Measurements from ENCODE around the gene SLC39A7. TPM values are rescaled to one million over a fixed set of nuclear protein-coding genes. Genes with fewer than 3 reads are reported as not detected.
"Not testable (repeated sequence)": the region's sequence is repeated elsewhere in the genome, so short reads cannot be mapped to it uniquely, and the experiment has no call there.

SLC39A7 gene
- total RNA-seq, 1 donor from 2014 or later = 95.2 TPM

DNA sequence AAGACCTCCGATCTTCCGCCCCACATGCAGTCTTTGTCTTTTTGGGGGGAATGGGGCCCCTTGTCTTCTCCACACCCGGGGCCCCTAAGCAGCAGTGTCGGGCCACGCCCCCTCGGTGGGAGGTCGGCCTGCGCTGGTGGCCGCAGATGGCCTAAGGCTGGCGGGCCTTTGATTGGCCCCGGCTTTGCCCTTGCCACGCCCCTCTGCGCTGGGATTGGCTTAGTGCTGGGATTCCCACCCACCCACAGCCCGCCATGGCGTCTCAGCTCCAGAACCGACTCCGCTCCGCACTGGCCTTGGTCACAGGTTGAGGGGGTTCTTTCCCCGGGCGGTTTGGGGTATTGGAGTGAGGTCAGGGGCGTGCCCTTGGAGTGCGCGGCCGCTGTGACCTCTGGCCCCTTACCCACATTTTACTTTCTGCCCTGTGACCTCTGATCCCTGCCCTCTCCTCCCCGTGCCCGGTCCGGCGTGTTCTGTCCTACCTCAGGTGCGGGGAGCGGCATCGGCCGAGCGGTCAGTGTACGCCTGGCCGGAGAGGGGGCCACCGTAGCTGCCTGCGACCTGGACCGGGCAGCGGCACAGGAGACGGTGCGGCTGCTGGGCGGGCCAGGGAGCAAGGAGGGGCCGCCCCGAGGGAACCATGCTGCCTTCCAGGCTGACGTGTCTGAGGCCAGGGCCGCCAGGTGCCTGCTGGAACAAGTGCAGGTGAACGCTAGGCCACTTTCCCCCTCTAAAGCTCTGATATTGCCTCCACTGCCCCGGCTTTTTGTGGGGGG lies 3.9 kb downstream of the SLC39A7 start, which contains the start of gene HSD17B8:
Gene HSD17B8, plus strand, starts transcription at position 241 of the 776 bp plus-strand sequence. Its CDS starts 14 bp downstream, at position 255.
- DNase-seq (ENCODE audit: low read depth in 2 of 2) = peak; percentile 90 to 93

DNA sequence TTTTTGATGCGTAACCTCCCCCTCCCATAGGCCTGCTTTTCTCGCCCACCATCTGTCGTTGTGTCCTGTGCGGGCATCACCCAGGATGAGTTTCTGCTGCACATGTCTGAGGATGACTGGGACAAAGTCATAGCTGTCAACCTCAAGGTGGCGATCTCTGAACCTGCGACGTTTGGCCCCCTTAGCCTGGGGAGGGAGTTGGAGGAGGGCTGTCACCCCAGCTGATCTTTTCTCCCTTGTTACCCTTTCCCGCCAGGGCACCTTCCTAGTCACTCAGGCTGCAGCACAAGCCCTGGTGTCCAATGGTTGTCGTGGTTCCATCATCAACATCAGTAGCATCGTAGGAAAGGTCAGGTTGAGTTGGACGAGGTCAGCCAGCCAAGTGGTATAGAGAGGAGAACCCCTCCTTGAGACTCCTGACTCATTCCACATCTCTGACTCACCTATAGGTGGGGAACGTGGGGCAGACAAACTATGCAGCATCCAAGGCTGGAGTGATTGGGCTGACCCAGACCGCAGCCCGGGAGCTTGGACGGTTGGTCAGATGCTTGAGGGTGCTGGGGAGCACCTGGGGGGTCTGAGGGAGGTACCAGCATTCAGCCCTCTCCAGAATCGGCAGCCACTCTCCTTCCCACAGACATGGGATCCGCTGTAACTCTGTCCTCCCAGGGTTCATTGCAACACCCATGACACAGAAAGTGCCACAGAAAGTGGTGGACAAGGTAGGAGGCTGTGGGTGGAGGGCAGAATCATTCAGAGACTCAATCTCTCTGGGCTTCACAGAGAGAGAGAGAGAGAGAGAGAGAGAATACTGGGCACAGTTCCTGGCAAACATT lies 4.7 kb downstream of the SLC39A7 start:
- no peak for DNase-seq (ENCODE audit: low read depth in 2 of 2)

DNA sequence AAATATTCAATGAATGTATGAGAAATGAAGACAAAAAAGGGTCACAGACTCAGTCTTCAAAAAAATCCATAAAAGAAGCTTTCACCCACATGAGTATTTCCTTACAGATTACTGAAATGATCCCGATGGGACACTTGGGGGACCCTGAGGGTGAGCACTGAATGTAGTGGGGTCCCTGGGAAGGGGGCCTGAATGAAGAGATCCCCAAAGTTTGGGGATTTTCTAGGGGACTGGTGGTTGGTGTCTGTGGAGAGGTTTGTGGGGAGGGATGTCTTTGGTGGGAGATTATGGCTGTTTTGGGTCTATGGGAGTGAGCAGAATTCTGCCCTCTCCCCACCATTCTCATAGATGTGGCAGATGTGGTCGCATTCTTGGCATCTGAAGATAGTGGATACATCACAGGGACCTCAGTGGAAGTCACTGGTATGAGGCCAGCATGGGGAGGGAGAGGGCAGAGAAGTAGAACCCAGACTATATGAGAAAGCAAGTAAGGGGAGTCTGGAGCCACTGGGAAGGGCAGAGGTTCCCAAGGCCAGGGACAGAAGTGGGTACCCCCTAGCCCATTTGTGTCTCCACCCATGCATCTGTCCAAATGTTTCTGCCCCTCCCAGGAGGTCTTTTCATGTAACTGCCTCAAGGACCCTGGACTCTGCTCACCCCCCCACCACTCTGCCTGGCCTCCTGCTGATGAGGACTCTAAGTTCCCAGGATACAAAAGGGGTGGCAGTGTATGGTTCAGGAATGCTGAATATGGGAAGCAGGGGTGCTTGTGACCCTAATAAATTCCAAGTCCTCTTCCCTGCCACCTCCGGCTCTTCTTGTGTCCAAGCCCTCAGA lies 5.6 kb downstream of the SLC39A7 start:
- no peak for DNase-seq (ENCODE audit: low read depth in 2 of 2)

DNA sequence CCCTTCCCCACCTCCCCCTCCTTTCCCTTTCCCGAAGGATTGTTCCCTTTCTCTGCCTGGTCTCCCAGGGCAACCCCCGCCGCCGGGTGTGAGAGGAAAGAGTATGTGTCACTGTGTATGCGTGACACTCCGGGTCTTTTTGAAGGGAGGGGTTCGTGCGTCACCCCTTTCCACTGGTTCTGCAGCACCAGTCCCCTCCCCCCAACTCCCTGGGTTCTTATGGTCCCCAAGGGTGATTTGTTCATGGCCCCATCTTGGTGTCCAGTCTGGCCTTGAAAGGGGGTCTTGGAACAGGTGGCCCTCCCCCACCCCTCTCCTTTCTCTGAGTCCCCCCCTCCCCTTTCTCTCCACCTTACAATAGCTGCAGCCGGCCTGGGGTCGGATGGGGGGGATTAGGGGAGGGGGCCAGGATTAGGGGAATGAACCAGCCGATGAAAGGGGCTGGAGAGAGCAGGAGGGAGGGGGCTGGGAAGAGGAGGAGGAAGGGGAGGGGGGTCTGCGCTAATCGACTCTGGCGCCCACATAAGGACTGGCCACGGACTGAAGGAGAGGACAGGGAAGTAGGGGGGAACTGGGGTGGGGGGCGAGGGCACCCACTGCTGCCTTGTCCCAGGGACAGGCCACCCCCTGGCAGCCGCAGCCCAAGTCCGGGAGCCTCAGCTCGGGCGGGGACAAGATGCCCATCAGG lies 6.3 kb downstream of the SLC39A7 start:
- DNase-seq (ENCODE audit: low read depth in 2 of 2) = peak; percentile 78 to 81

DNA sequence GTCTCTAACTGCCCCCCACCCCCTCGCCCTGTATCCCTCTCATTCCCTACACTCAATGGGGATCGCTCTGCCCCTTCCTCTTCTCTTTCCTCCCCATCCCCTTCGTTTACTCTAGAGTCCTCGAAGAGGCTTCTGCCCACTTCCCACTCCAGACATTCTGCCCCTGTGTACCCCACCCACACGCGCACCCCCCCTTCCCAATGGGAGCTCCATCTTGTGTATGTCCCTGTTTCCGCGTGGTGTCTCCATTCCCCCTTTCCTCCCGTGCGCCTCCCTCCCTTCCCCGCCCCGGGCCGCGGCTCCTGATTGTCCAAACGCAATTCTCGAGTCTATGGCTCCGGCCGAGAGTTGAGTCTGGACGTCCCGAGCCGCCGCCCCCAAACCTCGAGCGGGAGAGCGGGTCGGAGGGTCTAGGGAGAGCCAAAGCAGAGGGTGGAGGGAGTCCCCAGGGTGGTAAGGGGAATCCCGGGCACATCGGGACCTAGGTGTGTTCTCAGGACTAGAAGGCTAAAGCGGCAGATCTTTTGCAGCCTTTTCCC lies 7.0 kb downstream of the SLC39A7 start:
- DNase-seq (ENCODE audit: low read depth in 2 of 2) = peak; percentile 55 to 59

DNA sequence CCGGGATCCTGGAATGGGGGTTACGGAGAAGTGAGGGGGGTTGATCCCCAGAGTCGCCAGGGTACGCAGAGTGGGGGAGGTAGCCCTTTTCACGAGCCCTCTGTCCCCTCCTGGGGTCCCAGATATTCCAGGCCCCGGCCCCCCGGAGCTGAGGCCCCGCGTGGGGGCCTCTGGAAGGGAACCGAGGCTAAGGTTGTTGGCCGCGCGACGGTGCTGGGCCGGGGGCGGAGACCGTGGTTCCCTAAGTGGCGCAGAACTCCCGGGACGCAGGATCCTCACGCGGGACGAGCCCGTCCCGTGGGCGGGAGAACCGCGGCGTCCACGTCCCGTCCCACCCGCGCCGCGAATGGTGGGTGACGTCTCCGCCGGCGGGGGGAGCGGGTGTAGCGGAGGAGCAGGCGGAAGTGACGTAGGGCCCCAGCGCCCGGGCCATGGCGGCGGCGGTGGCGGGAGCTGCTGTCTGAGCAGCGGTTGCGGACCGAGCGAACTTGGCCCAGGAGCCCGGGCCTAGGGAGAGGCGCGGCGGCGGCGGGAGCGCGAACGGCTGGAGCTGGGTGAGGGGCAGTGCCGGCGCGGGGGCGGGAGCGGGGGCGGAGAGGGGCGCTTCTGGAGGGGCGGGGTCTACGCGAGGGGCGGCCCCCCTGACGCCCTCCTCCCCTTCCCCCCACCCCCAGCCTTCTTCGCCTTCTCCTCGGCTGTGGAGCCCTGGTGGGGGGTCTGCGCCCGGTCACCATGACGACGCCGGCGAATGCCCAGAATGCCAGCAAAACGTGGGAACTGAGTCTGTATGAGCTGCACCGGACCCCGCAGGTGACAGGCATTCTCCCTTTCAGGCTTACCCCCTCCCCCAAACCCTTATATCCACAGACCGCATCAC lies 7.7 kb downstream of the SLC39A7 start, which contains the start of gene RING1:
Gene RING1, plus strand, starts transcription at position 410 of the 877 bp plus-strand sequence. Its CDS starts 323 bp downstream, at position 733.
- DNase-seq (ENCODE audit: low read depth in 2 of 2) = peak; percentile 80 to 86

DNA sequence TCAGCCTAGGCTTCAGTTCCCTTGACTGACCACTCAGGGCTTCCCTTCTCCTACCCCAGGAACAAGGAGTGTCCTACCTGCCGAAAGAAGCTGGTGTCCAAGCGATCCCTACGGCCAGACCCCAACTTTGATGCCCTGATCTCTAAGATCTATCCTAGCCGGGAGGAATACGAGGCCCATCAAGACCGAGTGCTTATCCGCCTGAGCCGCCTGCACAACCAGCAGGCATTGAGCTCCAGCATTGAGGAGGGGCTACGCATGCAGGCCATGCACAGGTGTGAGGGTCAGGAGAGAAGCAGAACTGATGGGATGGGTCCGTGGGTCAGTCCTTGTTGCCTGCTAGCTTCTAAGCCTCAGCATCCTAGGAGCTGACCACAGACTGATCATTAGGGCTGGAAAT lies 9.2 kb downstream of the SLC39A7 start:
- DNase-seq (ENCODE audit: low read depth in 2 of 2) = no peak

DNA sequence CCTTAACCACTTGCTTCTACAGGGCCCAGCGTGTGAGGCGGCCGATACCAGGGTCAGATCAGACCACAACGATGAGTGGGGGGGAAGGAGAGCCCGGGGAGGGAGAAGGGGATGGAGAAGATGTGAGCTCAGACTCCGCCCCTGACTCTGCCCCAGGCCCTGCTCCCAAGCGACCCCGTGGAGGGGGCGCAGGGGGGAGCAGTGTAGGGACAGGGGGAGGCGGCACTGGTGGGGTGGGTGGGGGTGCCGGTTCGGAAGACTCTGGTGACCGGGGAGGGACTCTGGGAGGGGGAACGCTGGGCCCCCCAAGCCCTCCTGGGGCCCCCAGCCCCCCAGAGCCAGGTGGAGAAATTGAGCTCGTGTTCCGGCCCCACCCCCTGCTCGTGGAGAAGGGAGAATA lies 10.5 kb downstream of the SLC39A7 start:
- DNase-seq (ENCODE audit: low read depth in 2 of 2) = no peak

DNA sequence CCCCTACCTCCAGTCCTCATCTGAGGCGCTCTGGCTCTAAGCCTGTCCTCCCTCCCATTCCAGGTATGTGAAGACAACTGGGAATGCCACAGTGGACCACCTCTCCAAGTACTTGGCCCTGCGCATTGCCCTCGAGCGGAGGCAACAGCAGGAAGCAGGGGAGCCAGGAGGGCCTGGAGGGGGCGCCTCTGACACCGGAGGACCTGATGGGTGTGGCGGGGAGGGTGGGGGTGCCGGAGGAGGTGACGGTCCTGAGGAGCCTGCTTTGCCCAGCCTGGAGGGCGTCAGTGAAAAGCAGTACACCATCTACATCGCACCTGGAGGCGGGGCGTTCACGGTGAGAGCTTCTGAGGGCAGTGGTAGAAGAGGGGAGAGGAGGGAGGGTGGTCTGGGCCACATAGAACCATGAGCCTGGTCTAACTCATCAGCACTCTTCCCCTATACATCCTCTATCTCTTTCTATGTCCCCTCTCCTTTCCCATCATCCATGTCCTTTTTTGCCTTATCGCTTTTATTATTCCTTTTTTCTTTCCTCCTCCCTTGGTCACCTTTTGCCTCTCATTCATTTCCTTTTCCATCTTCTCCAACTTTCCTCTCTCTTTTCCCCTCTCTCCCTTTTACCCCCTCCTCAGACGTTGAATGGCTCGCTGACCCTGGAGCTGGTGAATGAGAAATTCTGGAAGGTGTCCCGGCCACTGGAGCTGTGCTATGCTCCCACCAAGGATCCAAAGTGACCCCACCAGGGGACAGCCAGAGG lies 11.2 kb downstream of the SLC39A7 start:
- DNase-seq (ENCODE audit: low read depth in 2 of 2) = no peak

DNA sequence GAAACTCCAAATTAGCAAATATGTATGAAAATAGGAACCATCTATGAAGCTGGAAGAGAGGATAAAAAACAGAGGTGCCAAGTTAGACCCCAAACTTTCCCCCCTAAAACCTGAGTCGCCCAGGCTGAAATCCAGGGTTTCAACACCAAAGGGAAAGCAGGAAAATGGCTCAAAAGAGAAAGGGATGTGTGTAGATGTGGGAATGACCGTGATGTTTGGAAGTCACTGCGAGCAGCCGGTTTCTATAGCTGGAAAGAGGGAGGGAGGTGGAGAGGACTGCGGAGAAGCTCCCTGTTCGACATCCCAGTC lies 12.1 kb downstream of the SLC39A7 start:
- DNase-seq (ENCODE audit: low read depth in 2 of 2) = peak in 1 of 2 donors; percentile 27

DNA sequence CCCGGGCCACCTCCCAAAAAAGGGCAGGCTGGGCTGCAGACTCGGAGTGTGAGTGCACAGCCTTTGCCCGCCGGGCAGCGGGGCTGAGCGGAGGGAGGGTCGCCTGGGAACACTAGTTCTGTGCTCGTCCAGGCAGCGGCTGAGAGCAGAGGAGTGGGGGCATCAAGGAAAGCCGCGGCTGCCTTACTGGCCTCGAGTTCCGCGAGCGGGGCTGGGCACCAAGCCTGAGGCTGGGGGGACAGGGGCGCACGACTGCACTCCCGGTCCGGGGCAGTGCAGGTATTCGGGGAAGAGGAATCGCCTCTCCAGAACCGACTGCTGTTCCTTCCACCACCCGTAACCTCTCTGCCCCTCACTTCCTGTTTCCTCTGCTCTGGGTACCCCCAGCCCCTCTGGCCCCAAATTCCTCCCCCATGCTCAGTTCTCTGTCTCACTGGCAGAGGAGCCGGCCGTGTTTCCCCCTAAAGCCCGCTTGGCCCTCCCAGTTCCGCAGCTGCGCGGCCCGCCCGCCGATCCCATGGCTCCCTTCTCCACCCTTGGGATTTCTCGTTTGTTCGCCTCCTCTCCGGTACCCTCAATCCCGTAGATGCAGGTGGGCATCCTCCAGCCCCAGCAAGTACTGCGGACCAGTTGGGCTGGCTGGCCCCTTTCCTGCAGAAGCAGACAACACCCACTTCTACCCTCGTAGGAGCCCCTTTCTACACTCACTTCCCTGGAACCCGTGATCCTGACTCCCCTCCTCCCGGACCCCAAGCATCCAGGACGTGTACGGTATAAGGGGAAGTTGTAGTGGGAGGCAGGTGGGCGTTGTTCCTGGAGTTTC lies 12.7 kb downstream of the SLC39A7 start:
- DNase-seq (ENCODE audit: low read depth in 2 of 2) = peak in 1 of 2 donors; percentile 20

DNA sequence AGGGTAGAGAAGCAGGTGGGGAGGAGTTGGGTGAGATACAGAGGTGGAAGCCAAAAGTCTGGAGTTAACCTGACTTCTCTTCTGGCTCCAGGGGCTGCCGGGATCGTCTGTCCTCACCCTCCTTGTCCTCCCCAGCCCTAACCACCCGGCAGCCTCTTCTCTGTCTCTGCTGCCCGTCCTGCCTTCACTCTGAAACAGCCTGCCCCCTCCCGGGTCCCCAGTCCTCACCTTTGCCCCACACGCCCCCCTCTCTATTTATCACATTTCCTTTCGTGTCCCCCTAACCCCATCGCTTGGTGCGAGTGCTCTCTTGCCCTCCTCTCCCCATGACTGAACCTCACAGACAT lies 13.3 kb downstream of the SLC39A7 start:
- no peak for DNase-seq (ENCODE audit: low read depth in 2 of 2)

DNA sequence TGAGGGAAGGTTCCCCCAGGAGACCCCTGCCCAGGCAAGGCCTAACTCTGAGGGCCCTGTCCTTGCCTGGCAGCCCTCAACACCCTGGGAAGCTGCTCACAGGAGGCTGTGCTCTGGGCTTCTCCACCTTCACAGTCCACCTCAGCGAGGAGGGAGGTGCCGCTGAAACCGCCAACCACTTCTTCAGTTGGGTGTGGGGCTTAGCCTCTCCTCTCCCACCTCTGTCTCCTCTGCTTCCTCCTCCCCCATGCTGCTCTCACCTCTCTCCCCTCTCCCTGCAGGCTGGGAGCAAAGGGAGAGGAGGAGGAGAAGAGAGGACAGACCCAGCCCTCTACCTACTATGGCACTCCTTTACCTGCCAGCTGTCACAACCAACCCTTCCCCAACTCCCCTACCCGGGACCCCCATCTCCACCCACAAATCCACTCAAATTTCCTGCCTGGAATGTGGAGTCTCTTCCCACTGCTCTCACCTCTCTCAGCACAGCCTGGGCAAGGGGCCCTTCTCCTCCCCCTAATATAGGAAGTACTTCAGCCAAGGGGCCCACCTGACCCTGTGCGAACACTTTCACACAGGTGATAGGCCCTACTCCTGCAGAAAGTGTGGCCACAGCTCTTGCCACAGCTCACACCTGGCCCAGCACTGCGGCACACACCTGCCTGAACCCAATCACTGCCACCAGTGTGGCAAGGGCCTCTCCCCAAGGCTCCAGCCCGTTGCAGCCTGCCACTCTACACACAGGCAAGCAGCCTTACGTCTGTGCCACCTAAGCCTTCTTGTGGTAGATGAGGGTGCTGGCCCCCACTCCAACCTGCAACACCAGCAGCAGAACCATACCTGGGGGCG lies 14.8 kb downstream of the SLC39A7 start:
- no peak for DNase-seq (ENCODE audit: low read depth in 2 of 2)

DNA sequence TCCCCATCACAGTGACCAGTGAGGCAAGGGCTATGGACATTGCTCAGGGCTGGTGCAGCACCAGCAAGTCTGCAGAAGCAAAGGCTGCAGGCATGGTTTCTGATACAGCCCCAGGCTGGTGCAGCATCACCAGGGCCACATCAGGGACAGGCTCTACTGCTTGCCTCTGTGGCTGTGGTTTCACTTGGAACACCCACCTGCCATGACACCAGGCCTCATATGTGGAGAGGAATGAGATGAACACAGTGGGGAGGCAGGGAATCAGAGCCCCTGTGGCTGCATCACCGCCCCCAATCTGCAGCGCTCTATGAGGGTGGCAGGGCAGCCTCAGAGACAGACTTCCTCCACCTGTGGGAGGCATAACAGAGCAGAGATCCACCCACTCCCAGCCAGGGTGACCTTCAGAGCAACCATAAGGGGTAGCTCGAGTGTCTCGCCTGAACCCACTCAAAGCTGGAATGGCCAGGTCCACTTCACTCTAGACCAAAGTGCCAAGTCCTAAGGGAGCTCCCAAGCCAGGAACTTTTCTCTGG lies 15.5 kb downstream of the SLC39A7 start:
- DNase-seq (ENCODE audit: low read depth in 2 of 2) = no peak

DNA sequence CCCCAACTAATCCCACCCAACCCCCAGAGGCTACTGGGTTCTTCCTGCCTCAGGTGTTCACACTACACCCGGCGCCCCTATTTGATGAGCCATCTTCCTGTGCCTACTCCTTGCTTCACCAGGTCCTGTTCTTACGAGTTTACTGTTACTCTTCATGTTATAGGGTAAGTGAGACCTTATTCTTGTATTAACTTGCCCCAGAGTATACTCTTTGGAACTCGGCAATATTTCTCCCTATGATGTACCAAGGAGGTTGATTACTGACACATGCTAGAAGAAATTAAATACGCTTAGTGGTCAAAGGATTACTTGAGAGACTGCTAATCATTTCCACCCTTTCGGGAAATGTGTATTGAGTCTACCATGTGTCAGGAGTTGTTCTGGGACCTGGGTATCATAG lies 16.6 kb downstream of the SLC39A7 start:
- DNase-seq (ENCODE audit: low read depth in 2 of 2) = no peak

DNA sequence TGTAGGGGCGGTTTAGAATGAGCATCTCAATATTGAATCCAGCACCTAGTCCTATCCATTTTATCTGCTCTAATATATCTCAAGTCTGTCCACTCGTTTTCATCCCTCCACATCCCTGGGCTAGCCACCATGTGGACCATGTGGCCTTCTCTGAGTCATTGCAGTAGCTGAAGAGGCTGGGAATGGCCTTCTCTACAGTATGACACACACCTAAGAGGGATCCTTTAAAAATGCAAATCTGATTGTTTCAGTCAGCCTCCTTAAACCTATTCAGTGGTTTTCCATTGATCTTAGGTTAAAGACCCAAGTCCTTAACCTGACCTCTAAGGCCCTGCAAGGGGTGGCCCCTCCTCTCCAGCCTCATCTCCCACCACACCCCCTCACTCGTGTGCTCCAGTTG lies 17.0 kb downstream of the SLC39A7 start:
- no peak for DNase-seq (ENCODE audit: low read depth in 2 of 2)

DNA sequence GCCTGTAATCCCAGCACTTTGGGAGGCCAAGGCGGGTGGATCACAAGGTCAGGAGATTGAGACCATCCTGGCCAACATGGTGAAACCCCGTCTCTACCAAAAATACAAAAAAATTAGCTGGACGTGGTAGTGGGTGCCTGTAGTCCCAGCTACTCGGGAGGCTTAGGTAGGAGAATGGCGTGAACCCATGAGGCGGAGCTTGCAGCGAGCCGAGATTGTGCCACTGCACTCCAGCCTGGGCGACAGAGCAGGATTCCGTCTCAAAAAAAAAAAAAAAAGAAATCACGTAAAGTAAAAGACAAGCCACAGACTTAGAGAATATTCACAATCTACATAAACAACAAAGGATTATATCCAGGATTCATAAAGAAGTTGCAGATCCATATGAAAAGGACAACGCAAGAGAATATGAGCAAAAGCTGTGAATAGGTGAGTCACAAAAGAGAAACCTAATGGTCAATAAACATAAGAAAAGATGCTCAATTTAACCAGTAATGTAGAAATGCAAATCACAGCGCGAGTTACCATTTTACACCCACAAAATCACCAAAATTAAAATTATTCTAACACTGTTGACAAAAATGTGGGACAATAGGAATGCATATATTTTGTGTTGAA lies 25.9 kb downstream of the SLC39A7 start:
- not testable (repeated sequence) for DNase-seq (ENCODE audit: low read depth in 2 of 2)

All from lung microvascular endothelial cell (primary cell).